Ectodermal cell (in vitro differentiated cells): Measurements from ENCODE around the gene PHYH.
"Not testable (repeated sequence)": the region's sequence is repeated elsewhere in the genome, so short reads cannot be mapped to it uniquely, and the experiment has no call there.

Source experiments
- H3K27ac ChIP-seq: 2 replicates; pipeline ENCODE4 v1.7.0; 2013; ENCODE audit warnings: mild to moderate bottlenecking, low read depth, low read length; ENCODE audit not compliant: insufficient read depth, poor library complexity, severe bottlenecking
- H3K27me3 ChIP-seq: 2 replicates; pipeline ENCODE4 v1.7.0; 2013; ENCODE audit warnings: mild to moderate bottlenecking, low read length; ENCODE audit not compliant: insufficient read depth, control insufficient read depth, poor library complexity, severe bottlenecking
- H3K36me3 ChIP-seq: one replicate; pipeline ENCODE4 v1.7.0; 2013; ENCODE audit warnings: low read length; ENCODE audit not compliant: control insufficient read depth, insufficient read depth
- H3K4me1 ChIP-seq: one replicate; pipeline ENCODE4 v1.7.0; 2013; ENCODE audit warnings: low read length; ENCODE audit not compliant: control insufficient read depth, insufficient read depth
- H3K4me3 ChIP-seq: 2 replicates; pipeline ENCODE4 v1.7.0; 2013; ENCODE audit warnings: low read depth, low read length, control low read depth; ENCODE audit not compliant: insufficient read depth
- H3K9me3 ChIP-seq: 2 replicates; pipeline ENCODE4 v1.7.0; 2013; ENCODE audit warnings: mild to moderate bottlenecking, low read length, moderate library complexity; ENCODE audit not compliant: control insufficient read depth
- WGBS, 2 experiments: methylation state at CpG; one replicate each; pipeline ENCODE4 v1.1.7; 2013; ENCODE audit warnings: missing lambda C conversion rate in 2 of 2; 5-methylcytosine and 5-hydroxymethylcytosine counted together

The PHYH gene

DNA sequence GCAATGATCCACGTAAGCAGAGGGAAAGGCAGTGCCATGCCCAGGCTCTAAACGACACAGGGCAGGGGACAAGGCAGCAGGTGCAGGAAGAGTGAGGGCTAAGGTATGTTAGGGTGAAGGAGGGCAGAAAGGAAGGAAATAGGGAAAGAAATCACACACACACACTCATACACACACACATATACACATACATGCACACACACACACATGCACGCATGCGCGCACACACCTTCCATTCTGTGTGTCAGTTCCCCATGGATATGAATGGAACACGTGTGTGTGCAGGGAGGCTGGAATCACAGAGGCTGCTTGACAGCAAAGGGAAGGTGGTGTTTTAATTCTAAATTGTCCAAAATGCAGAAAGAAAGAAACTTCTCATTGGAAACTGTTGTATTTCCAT lies 6.2 kb upstream of the PHYH start:
- H3K9me3 ChIP-seq, result no peaks in the 10 kb centered on the region
- H3K27me3 ChIP-seq, result no peaks in the 10 kb centered on the region
- H3K4me1 ChIP-seq, result no peaks in the 10 kb centered on the region
- H3K4me3 ChIP-seq, result no peak overlapping the region
- WGBS, 2 experiments, result 92 to 93% methylated on average over 6 of the region's 6 CpGs
- no peaks in the 10 kb centered on the region for H3K36me3 ChIP-seq
- H3K27ac ChIP-seq, result no peak overlapping the region

DNA sequence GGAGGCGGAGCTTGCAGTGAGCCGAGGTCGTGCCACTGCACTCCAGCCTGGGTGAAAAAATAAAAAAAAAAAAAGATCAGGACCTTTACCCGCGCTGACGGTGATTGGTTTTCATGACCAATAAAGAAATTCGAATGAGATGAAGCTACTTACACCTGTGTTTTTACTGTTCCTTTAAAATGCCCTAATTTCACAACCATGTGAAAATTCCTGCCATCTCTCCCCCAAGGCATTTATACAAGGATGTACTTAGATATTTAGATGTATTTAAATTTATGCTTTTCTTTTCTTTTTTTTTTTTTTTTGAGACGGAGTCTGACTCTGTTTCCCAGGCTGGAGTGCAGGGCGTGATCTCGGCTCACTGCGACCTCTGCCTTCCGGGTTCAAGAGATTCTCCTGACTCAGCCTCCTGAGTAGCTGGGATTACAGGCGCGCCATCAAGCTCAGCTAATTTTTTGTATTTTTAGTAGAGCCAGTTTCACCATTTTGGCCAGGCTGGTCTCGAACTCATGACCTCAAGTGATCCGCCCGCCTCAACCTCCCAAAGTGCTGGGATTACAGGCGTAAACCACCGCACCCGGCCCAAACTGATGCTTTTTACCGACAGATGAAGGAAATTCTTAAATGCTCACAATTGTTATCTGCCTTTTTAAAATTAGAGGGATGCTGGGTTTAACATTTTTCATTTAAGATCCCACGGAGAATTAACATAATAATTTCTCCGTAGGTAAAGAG lies 3.1 kb upstream of the PHYH start:
- Histone ChIP-seq H3K36me3 (no peaks in the 10 kb centered on the region), H3K4me1 (no peaks in the 10 kb centered on the region), H3K4me3 (no peak overlapping the region), H3K27ac (no peak overlapping the region), H3K27me3 (peaks cover 5% of the 10 kb centered on the region), H3K9me3 (no peaks in the 10 kb centered on the region)
- WGBS, 2 experiments, result 86% methylated on average over 21 to 23 of the region's 23 CpGs

DNA sequence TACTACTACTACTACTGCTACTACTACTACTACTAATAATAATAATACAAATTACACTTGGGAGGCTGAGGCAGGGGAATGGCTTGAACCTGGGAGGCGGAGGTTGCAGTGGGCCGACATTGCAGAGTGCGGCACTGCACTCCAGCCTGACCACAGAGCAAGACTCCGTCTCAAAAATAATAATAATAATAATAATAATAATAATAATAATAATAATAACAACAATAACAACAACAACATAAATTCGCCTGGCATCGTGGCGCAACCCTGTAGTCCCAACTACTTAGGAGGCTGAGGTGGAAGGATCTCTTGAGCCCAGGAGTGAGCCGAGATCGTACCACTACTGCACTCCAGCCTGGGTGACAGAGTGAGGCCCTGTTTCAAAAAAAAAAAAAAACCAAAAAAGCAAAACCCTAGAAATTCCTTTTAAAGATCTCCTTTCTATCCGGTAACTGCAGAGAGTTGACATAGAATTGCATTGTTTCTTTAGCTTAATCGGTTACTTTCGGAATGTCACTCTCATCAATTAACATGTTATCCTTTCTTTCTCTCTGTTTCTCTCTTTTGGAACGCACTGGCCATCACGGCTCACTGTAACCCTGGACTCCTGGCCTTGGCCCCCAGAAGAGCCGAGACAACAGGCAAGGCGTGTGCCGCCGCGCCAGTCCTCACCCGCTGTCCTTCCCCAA lies 972 bp downstream of the PHYH start:
- 57 to 58% methylated on average over 15 to 16 of the region's 20 CpGs for WGBS, 2 experiments
- H3K27ac ChIP-seq, result peak overlapping the region; percentile 29
- peak overlapping the region; percentile 50 for H3K4me3 ChIP-seq

DNA sequence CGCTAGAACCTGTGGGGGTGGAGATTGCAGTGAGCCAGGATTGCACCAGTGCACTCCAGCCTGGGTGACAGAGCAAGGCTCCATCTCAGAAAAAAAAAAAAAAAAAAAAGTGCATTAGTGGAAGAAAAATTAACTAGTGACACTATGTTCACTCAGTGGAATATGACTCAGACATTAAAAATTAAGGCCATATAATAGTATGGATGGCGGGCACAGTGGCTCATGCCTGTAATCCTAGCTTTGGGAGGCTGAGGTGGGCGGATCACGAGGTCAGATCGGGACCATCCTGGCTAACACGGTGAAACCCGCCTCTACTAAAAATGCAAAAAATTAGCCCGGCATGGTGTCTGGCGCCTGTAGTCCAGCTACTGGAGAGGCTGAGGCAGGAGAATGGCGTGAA lies 3.4 kb downstream of the PHYH start:
- 94 to 95% methylated on average over 10 of the region's 10 CpGs for WGBS, 2 experiments
- Histone ChIP-seq H3K9me3 (no peaks in the 10 kb centered on the region), H3K4me3 (no peak overlapping the region), H3K27me3 (peaks cover 5% of the 10 kb centered on the region), H3K27ac (no peak overlapping the region), H3K36me3 (no peaks in the 10 kb centered on the region), H3K4me1 (no peaks in the 10 kb centered on the region)

More for the DNA sequence above, 972 bp downstream of the PHYH start:
- Histone ChIP-seq H3K36me3 (no peaks in the 10 kb centered on the region), H3K9me3 (no peaks in the 10 kb centered on the region), H3K27me3 (peaks cover 5% of the 10 kb centered on the region), H3K4me1 (no peaks in the 10 kb centered on the region)

DNA sequence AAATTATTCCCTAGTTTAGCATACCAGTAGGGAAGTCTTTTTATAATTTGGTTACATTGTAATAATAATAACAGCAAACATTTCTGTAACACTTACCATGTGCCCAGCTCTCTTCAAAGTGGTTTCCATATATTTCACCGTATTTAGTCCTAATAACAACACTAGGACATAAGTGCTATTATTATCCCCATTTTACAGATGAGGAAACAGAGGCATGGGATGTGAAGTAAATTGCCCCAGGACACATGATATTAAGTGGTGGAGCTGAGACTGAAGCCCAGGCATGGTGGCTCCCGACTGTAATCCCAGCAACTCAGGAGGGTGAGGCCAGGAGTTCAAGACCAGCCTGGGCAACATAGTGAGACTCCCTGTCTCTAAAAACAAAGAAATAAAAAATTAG lies 5.1 kb downstream of the PHYH start:
- 92 to 96% methylated on average over 2 of the region's 2 CpGs for WGBS, 2 experiments
- Histone ChIP-seq H3K4me3 (no peak overlapping the region), H3K27ac (no peak overlapping the region), H3K4me1 (no peaks in the 10 kb centered on the region), H3K27me3 (peaks cover 5% of the 10 kb centered on the region), H3K9me3 (no peaks in the 10 kb centered on the region), H3K36me3 (no peaks in the 10 kb centered on the region)

DNA sequence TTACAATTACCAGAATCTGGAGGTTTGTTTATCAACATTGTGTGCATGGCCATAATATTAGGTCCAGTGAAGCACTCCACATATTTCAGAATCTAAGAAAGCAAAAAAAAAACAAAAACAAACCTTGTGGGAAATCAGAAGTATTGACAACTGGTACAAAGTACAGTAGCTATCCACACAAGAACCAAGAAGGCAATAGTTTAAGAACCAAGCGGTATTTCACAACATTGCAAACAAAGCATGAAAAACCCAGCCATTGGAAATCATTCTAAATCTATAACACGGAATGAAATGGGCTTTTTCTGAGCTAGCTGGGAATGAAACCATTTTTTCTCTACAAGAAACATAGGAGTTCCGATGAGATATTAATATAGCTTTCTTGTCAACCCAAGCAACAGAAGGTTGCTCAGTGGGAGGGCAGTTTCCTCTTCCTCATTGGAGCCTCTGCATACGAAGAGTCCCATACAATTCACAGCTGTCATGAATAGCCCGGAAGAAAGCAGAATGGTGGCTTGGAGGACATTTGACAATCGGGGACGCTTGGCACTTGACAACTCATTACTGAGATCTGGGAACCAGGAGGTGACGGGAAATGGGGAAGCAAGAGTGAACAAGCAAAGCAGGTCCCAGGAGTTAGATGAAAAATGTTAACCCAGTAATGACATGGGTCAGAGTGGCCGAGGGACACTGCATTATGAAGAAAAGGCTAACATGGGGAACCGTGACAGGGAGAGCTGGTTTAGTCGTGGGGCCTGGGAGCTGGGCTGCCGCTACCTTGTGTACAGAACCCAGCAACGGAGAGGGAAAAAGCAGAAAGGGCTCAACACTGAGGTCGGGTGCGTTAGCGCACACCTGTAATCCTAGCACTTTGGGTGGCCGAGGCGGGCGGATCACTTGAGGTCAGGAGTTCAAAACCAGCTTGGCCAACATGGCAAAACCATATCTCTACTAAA lies 7.8 kb downstream of the PHYH start:
- Histone ChIP-seq H3K36me3 (no peaks in the 10 kb centered on the region), H3K4me1 (no peaks in the 10 kb centered on the region), H3K9me3 (no peaks in the 10 kb centered on the region), H3K27ac (no peak overlapping the region), H3K4me3 (no peak overlapping the region), H3K27me3 (no peaks in the 10 kb centered on the region)
- 86% methylated on average over 19 of the region's 19 CpGs for WGBS, 2 experiments

DNA sequence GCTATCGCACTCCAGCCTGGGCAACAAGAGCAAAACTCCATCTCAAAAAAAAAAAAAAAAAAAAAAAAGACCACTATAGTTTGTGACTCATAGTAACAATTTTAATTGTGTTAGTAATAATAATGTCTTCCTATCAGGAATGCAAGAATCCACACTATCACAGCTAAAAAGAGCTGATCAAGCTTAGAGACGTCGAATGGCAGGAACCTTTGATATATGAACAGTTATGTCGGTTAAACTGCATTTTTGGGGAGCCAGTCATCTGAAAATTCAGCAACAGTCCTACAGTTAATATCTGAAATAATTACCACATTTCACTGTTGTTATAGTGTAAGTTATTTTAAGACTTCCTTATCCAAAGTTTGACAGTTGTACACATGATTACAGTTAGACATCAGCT lies 8.8 kb downstream of the PHYH start:
- H3K27ac ChIP-seq, result no peak overlapping the region
- 95 to 100% methylated on average over 3 of the region's 4 CpGs for WGBS, 2 experiments
- H3K36me3 ChIP-seq, result no peaks in the 10 kb centered on the region
- no peaks in the 10 kb centered on the region for H3K4me1 ChIP-seq
- H3K27me3 ChIP-seq, result no peaks in the 10 kb centered on the region
- H3K9me3 ChIP-seq, result no peaks in the 10 kb centered on the region
- H3K4me3 ChIP-seq, result no peak overlapping the region

DNA sequence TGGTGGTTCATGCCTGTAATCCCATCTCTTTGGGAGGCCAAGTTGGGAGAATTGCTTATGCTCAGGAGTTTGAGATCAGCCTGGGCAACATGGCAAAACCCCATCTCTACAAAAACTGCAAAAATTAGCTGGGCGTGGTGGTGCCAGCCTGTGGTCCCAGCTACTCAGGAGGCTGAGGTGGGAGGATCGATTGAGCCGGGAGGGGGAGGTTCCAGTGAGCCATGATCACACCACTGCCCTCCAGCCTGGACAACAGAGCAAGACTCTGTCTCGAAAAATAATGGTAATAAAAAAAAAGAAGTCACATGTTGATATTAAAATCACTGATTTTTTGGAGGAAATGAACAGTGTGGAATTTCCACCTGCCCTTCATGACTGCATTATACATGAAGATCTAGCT lies 15.8 kb downstream of the PHYH start:
- Histone ChIP-seq H3K9me3 (no peaks in the 10 kb centered on the region), H3K4me3 (no peak overlapping the region), H3K27ac (no peak overlapping the region), H3K27me3 (no peaks in the 10 kb centered on the region), H3K36me3 (no peaks in the 10 kb centered on the region), H3K4me1 (no peaks in the 10 kb centered on the region)
- 85 to 97% methylated on average over 4 of the region's 4 CpGs for WGBS, 2 experiments

DNA sequence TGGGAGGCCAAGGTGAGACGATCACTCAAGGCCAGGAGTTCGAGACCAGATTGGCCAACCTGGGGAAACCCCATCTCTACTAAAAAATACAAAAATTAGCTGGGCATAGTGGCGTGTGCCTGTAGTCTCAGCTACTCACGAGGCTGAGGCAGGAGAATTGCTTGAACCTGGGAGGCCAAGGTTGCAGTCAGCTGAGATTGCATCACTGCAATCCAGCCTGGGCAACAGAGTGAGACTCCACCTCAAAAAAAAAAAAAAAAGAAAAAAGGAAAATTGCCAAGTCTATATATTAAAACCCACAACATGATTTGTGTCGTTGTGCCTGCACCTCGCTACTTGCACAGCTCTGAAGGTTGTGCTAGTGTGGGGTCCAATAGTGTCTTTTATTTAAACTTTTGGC lies 17.5 kb downstream of the PHYH start:
- H3K9me3 ChIP-seq, H3K4me3 ChIP-seq, H3K36me3 ChIP-seq, H3K27me3 ChIP-seq, H3K27ac ChIP-seq, H3K4me1 ChIP-seq: not testable (repeated sequence)
- 90 to 98% methylated on average over 6 of the region's 6 CpGs for WGBS, 2 experiments
